Right lobe of liver (tissue), 4 donors: ENCODE measurements around the gene ATP13A3.

ENCODE experiments used
- CTCF ChIP-seq, 4 donors: fragments of 200-600 bp in 3 of 4; fragments of 450-650 bp in 1 of 4; IDR thresholded peaks; one replicate each; pipeline versions ENCODE4 v1.5.1 to v1.8.0; 2016 to 2022; ENCODE audit warnings: antibody characterized with exemption in 4 of 4, mild to moderate bottlenecking in 2 of 4
- POLR2A ChIP-seq: fragments of 450-650 bp; IDR thresholded peaks from one replicate; pipeline ENCODE4 v1.6.1; 2017; ENCODE audit warnings: antibody characterized with exemption, mild to moderate bottlenecking
- donor health status: DM: no; HTN: no; CAD: no.
- donor health status: DM: no; HTN: no; CAD: no.
- donor health status: DM: no; HTN: yes; CAD: no.

GRCh38 chr3:194434503-194434902 lies 52.3 kb downstream of the ATP13A3 start:
- no peak for TF ChIP-seq CTCF (IDR thresholded peaks at IDR 0.05)
- TF ChIP-seq POLR2A: no peak
